Measurements from ENCODE around the gene NPTX1.

NPTX1 gene

DNA sequence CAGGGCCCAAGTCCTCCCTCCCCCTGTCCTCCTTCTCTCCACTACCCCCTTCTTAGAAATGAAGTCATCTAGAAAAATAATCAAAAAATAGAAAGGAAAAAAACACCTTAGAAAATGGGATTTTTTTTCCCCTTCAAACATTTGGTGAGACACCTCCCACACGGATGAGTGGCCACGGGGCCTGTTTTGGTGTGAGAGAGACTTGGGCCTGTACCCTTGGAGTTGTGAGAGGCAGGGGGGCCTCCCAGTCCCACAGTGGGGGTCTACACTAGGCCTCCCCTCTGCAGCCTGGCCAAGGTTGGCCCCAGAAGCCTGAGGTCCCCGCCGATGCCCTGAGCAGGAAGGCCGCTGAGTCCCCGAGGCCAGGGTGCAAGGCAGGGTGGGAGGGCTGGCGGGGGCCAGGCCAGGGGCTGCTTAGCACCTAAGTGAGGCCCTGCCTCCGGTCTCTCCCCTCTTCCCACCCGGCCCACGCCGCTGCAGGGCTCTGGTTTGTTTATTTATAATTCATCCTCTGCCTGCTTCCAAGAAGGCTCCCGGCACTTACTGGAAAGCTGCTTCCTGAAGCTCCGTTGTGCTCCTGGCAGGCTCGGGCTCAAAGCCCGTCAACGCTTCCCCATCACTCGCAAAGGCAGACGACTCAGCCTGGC is 26.4 kb downstream of the NPTX1 start:
- H3K4me3 ChIP-seq (ENCODE audit: severe bottlenecking), result no peak overlapping the region
- ATAC-seq (ENCODE audit: low read depth) (no peak), DNase-seq (ENCODE audit: low spot score) (no peak)
- H3K27ac ChIP-seq (ENCODE audit: poor library complexity, severe bottlenecking), result no peak overlapping the region
- no peaks in the 10 kb centered on the region for H3K27me3 ChIP-seq (ENCODE audit: insufficient read depth, poor library complexity, severe bottlenecking)
- peaks cover 4% of the 10 kb centered on the region for H3K4me1 ChIP-seq (ENCODE audit: insufficient read depth, poor library complexity, severe bottlenecking)
- no peaks in the 10 kb centered on the region for H3K36me3 ChIP-seq (ENCODE audit: low read depth)
- TF ChIP-seq, protein P1, sequence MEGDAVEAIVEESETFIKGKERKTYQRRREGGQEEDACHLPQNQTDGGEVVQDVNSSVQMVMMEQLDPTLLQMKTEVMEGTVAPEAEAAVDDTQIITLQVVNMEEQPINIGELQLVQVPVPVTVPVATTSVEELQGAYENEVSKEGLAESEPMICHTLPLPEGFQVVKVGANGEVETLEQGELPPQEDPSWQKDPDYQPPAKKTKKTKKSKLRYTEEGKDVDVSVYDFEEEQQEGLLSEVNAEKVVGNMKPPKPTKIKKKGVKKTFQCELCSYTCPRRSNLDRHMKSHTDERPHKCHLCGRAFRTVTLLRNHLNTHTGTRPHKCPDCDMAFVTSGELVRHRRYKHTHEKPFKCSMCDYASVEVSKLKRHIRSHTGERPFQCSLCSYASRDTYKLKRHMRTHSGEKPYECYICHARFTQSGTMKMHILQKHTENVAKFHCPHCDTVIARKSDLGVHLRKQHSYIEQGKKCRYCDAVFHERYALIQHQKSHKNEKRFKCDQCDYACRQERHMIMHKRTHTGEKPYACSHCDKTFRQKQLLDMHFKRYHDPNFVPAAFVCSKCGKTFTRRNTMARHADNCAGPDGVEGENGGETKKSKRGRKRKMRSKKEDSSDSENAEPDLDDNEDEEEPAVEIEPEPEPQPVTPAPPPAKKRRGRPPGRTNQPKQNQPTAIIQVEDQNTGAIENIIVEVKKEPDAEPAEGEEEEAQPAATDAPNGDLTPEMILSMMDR (IDR thresholded peaks at IDR 0.05; ENCODE audit: poor library complexity, severe bottlenecking), result no peak
- no peaks in the 10 kb centered on the region for H3K9me3 ChIP-seq (ENCODE audit: severe bottlenecking)

DNA sequence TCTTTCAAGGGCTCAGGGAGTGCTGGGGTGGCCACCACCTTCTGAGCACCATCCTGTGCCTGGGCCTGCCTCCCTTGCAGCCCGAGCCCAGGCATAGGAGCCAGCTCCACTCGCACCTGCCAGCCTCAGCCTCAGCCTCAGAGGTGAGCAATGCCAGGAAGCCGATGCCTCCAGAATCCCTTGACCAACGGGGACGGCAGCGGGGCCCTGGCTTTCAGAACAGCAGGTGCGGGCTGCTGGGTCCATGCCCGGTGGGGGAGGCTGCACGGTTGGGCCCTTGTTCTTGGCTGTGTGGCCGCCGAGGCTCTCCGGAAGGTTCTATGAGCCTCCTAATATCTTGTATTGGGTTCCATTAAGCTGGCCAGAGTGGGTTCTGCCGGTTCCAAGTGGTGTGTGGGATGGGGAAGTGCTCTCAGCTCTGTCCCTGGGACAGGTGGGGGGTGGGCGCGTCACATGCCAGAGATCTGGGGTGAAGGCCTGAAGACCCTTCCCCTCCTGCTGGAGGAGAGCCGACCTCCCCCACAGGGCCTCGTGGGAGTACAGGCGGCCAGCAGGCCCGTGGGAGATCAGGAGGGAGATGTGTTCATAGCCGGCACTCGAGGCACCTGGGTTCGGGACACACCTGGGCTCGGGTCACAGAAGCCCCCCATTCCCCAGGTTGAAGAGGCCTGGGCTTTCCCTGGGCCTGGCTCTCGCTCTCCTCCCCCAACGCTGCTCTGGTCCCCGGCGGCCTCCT is 27.0 kb downstream of the NPTX1 start:
- no peak overlapping the region for H3K27ac ChIP-seq (ENCODE audit: poor library complexity, severe bottlenecking)
- H3K4me1 ChIP-seq (ENCODE audit: insufficient read depth, poor library complexity, severe bottlenecking), result peaks cover 4% of the 10 kb centered on the region
- TF ChIP-seq, protein P1 (IDR thresholded peaks at IDR 0.05; ENCODE audit: poor library complexity, severe bottlenecking), result no peak
- H3K4me3 ChIP-seq (ENCODE audit: severe bottlenecking), result no peak overlapping the region
- ATAC-seq (ENCODE audit: low read depth) (no peak), DNase-seq (ENCODE audit: low spot score) (no peak)
- H3K27me3 ChIP-seq (ENCODE audit: insufficient read depth, poor library complexity, severe bottlenecking), result no peaks in the 10 kb centered on the region
- no peaks in the 10 kb centered on the region for H3K36me3 ChIP-seq (ENCODE audit: low read depth)
- H3K9me3 ChIP-seq (ENCODE audit: severe bottlenecking), result no peaks in the 10 kb centered on the region

DNA sequence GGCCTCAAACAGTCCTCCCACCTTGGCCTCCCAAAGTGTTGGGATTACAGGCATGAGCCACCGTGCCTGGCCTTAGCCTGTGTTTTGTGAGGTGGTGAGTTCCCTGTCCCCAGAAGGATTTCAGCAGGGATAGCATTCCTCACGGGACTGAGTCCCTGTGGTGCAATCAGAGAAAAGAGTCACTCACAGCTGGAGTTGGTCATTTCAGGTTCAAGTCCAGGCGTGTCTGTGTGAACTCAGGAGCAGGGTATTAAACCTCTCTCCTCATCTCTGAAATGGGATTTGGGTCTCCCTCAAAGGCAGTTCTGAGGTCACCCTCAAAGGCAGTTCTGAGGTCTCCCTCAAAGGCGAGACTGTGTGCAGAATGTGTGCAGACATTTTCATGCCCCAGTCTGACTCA is 28.6 kb downstream of the NPTX1 start:
- Histone ChIP-seq H3K4me3 (ENCODE audit: severe bottlenecking) (no peak overlapping the region), H3K4me1 (ENCODE audit: insufficient read depth, poor library complexity, severe bottlenecking) (no peaks in the 10 kb centered on the region), H3K27me3 (ENCODE audit: insufficient read depth, poor library complexity, severe bottlenecking) (no peaks in the 10 kb centered on the region), H3K9me3 (ENCODE audit: severe bottlenecking) (no peaks in the 10 kb centered on the region), H3K27ac (ENCODE audit: poor library complexity, severe bottlenecking) (no peak overlapping the region), H3K36me3 (ENCODE audit: low read depth) (no peaks in the 10 kb centered on the region)
- DNase-seq (ENCODE audit: low spot score) (no peak), ATAC-seq (ENCODE audit: low read depth) (0 out of 3 replicates have a peak, but pooled peaks have one; percentile 15)
- TF ChIP-seq, protein P1 (IDR thresholded peaks at IDR 0.05; ENCODE audit: poor library complexity, severe bottlenecking), result no peak

DNA sequence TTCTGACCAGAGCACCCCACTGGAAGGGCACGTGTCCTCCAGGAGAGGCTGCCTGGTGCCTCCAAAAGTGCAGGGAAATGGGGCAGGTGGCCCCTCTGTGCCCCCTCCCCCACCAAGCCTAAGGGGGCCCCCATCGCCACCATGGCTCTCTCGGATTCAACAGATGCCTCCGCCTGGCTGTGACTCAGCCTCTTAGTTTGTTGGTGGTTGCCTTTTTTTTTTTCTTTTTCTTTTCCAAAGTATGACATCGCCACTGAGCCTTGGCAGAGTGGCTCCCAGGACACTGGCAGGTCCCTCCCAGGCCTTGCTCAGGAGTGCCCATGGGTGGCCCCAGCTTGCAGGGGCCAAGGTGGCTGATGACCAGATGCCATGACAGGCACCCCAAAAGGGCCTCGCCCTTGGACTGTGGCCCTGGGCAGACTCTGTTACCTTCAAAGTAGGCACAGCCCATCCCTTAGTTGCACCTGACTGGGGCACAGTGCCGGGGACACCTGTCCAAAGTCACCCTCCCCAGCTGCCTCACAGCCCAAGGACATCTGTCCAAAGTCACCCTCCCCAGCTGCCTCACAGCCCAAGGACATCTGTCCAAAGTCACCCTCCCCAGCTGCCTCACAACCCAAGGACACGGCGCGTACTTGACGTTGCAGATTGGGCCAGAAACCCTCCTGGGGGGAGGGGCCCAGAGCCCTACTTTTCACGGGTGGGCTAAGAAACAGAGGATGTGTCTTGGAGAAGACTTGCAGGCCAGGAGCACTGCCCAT is 29.6 kb downstream of the NPTX1 start:
- Histone ChIP-seq H3K9me3 (ENCODE audit: severe bottlenecking) (no peaks in the 10 kb centered on the region), H3K27me3 (ENCODE audit: insufficient read depth, poor library complexity, severe bottlenecking) (no peaks in the 10 kb centered on the region)
- ATAC-seq (ENCODE audit: low read depth), result no peak

More for the DNA sequence above, 29.6 kb downstream of the NPTX1 start:
- H3K4me3 ChIP-seq (ENCODE audit: severe bottlenecking), result no peak overlapping the region
- no peaks in the 10 kb centered on the region for H3K4me1 ChIP-seq (ENCODE audit: insufficient read depth, poor library complexity, severe bottlenecking)
- DNase-seq (ENCODE audit: low spot score), result no peak
- no peaks in the 10 kb centered on the region for H3K36me3 ChIP-seq (ENCODE audit: low read depth)
- H3K27ac ChIP-seq (ENCODE audit: poor library complexity, severe bottlenecking), result no peak overlapping the region
- TF ChIP-seq, protein P1 (IDR thresholded peaks at IDR 0.05; ENCODE audit: poor library complexity, severe bottlenecking), result no peak

Measured in RWPE2 (cell line).